Natural killer cell treated with Interleukin-12 subunit alpha and Interleukin-12 subunit beta and Interleukin-15 and Interleukin-18, amount 100 ng/mL, for 72 hours (primary cell): ENCODE results near the gene GOLGA6L10. TPM values are rescaled to one million over a fixed set of nuclear protein-coding genes. Genes with fewer than 3 reads are reported as not detected.
"Not testable (repeated sequence)": the region's sequence is repeated elsewhere in the genome, so short reads cannot be mapped to it uniquely, and the experiment has no call there.

Experiments
- ATAC-seq, 2 donors: fragments of 150-1000 bp; cut with Tn5 transposase in 1 of 2; sonication (Bioruptor Pico), chemical (Tn5 transposase) in 1 of 2; 2 replicates each; pipeline ENCODE4 v1.10.0; 2021
- DNase-seq: peaks from one replicate; pipeline ENCODE4 v3.0.0; 2022; ENCODE audit warnings: low spot score
- H3K27ac Mint-ChIP-seq, 2 donors: 1 replicate in 1 of 2; 2 replicates in 1 of 2; pipeline ENCODE4 v1.8.0; 2022; ENCODE audit warnings: mixed read lengths in 2 of 2, mild to moderate bottlenecking in 1 of 2, moderate library complexity in 1 of 2
- H3K27me3 Mint-ChIP-seq, 2 donors: 1 replicate in 1 of 2; 2 replicates in 1 of 2; pipeline ENCODE4 v1.8.0; 2022; ENCODE audit warnings: mixed read lengths in 2 of 2
- H3K36me3 Mint-ChIP-seq: one replicate; pipeline ENCODE4 v1.8.0; 2022; ENCODE audit warnings: mixed read lengths
- H3K4me1 Mint-ChIP-seq, 2 donors: 1 replicate in 1 of 2; 2 replicates in 1 of 2; pipeline ENCODE4 v1.8.0; 2022; ENCODE audit warnings: low read depth in 2 of 2, mixed read lengths in 2 of 2, mild to moderate bottlenecking in 1 of 2
- H3K4me3 Mint-ChIP-seq: one replicate; pipeline ENCODE4 v1.8.0; 2022; ENCODE audit warnings: mixed read lengths
- H3K9me3 Mint-ChIP-seq: 2 replicates; pipeline ENCODE4 v1.8.0; 2022; ENCODE audit warnings: mixed read lengths
- total RNA-seq, 2 donors: library from RNA; stranded (reverse); gene quantifications; one replicate each; pipeline ENCODE4 v1.2.3, GENCODE V29; 2022

Gene GOLGA6L10
- total RNA-seq, 2 donors from 2014 or later = 2.4 to 3.0 TPM

GRCh38 chr15:82364548-82364947, 15.3 kb upstream of the GOLGA6L10 start:
- H3K27ac Mint-ChIP-seq, H3K27me3 Mint-ChIP-seq, H3K36me3 Mint-ChIP-seq, H3K4me3 Mint-ChIP-seq, ATAC-seq, H3K4me1 Mint-ChIP-seq, DNase-seq, H3K9me3 Mint-ChIP-seq: not testable (repeated sequence)

- DNase-seq, H3K9me3 Mint-ChIP-seq, H3K4me1 Mint-ChIP-seq, H3K36me3 Mint-ChIP-seq, H3K4me3 Mint-ChIP-seq, H3K27ac Mint-ChIP-seq, H3K27me3 Mint-ChIP-seq: not testable (repeated sequence)
- peak in 1 of 2 donors; percentile 20 for ATAC-seq
Measured at GRCh38 chr15:82362790-82363189, 13.5 kb upstream of the GOLGA6L10 start.

GRCh38 chr15:82360618-82361017, 11.3 kb upstream of the GOLGA6L10 start:
- not testable (repeated sequence) for H3K27ac Mint-ChIP-seq, H3K27me3 Mint-ChIP-seq

GRCh38 chr15:82355055-82355454, 5.8 kb upstream of the GOLGA6L10 start:
- not testable (repeated sequence) for DNase-seq, ATAC-seq, H3K4me3 Mint-ChIP-seq, H3K4me1 Mint-ChIP-seq, H3K27ac Mint-ChIP-seq, H3K9me3 Mint-ChIP-seq, H3K36me3 Mint-ChIP-seq, H3K27me3 Mint-ChIP-seq

More at GRCh38 chr15:82360618-82361017, 11.3 kb upstream of the GOLGA6L10 start:
- not testable (repeated sequence) for DNase-seq, H3K36me3 Mint-ChIP-seq, ATAC-seq, H3K4me1 Mint-ChIP-seq, H3K4me3 Mint-ChIP-seq, H3K9me3 Mint-ChIP-seq

GRCh38 chr15:82354546-82354945, 5.3 kb upstream of the GOLGA6L10 start:
- not testable (repeated sequence) for H3K9me3 Mint-ChIP-seq, ATAC-seq, H3K27ac Mint-ChIP-seq, H3K36me3 Mint-ChIP-seq, H3K27me3 Mint-ChIP-seq, H3K4me1 Mint-ChIP-seq, H3K4me3 Mint-ChIP-seq
- peak; percentile 61 for DNase-seq

GRCh38 chr15:82347645-82348044, 1.6 kb downstream of the GOLGA6L10 start:
- not testable (repeated sequence) for DNase-seq, H3K27me3 Mint-ChIP-seq, H3K9me3 Mint-ChIP-seq, H3K4me1 Mint-ChIP-seq, H3K27ac Mint-ChIP-seq, H3K36me3 Mint-ChIP-seq, H3K4me3 Mint-ChIP-seq, ATAC-seq

GRCh38 chr15:82345176-82345575, 4.1 kb downstream of the GOLGA6L10 start:
- H3K27me3 Mint-ChIP-seq, ATAC-seq, H3K4me3 Mint-ChIP-seq, H3K36me3 Mint-ChIP-seq, H3K9me3 Mint-ChIP-seq, DNase-seq, H3K27ac Mint-ChIP-seq, H3K4me1 Mint-ChIP-seq: not testable (repeated sequence)

GRCh38 chr15:82344421-82344820, 4.9 kb downstream of the GOLGA6L10 start:
- not testable (repeated sequence) for H3K27ac Mint-ChIP-seq, H3K4me1 Mint-ChIP-seq, H3K36me3 Mint-ChIP-seq, DNase-seq, H3K27me3 Mint-ChIP-seq, H3K9me3 Mint-ChIP-seq, ATAC-seq, H3K4me3 Mint-ChIP-seq

GRCh38 chr15:82343851-82344250, 5.4 kb downstream of the GOLGA6L10 start:
- not testable (repeated sequence) for H3K36me3 Mint-ChIP-seq, ATAC-seq, H3K4me3 Mint-ChIP-seq, H3K27ac Mint-ChIP-seq, H3K4me1 Mint-ChIP-seq, H3K27me3 Mint-ChIP-seq, H3K9me3 Mint-ChIP-seq, DNase-seq

GRCh38 chr15:82342632-82343374, 6.5 kb downstream of the GOLGA6L10 start:
- DNase-seq, ATAC-seq: not testable (repeated sequence)

GRCh38 chr15:82338573-82338972, 10.7 kb downstream of the GOLGA6L10 start:
- not testable (repeated sequence) for H3K27ac Mint-ChIP-seq, H3K4me3 Mint-ChIP-seq, H3K4me1 Mint-ChIP-seq, H3K27me3 Mint-ChIP-seq, ATAC-seq, H3K36me3 Mint-ChIP-seq, H3K9me3 Mint-ChIP-seq
- DNase-seq = peak; percentile 40

More at GRCh38 chr15:82342632-82343374, 6.5 kb downstream of the GOLGA6L10 start:
- not testable (repeated sequence) for H3K9me3 Mint-ChIP-seq, H3K36me3 Mint-ChIP-seq, H3K27ac Mint-ChIP-seq, H3K4me1 Mint-ChIP-seq, H3K27me3 Mint-ChIP-seq, H3K4me3 Mint-ChIP-seq

GRCh38 chr15:82338053-82338452, 11.2 kb downstream of the GOLGA6L10 start:
- H3K27me3 Mint-ChIP-seq, H3K9me3 Mint-ChIP-seq, DNase-seq, H3K4me3 Mint-ChIP-seq, H3K4me1 Mint-ChIP-seq, H3K27ac Mint-ChIP-seq, ATAC-seq, H3K36me3 Mint-ChIP-seq: not testable (repeated sequence)

- H3K27me3 Mint-ChIP-seq, DNase-seq, H3K4me1 Mint-ChIP-seq, H3K9me3 Mint-ChIP-seq, H3K4me3 Mint-ChIP-seq, H3K36me3 Mint-ChIP-seq, H3K27ac Mint-ChIP-seq, ATAC-seq: not testable (repeated sequence)
Measured at GRCh38 chr15:82337051-82337450, 12.2 kb downstream of the GOLGA6L10 start.

- H3K9me3 Mint-ChIP-seq, DNase-seq, H3K4me1 Mint-ChIP-seq, H3K4me3 Mint-ChIP-seq, H3K36me3 Mint-ChIP-seq, H3K27me3 Mint-ChIP-seq: not testable (repeated sequence)
- peak; percentile 83 to 90 for ATAC-seq
- H3K27ac Mint-ChIP-seq = peak overlapping the region; percentile 21
Measured at GRCh38 chr15:82336180-82336647, 13.1 kb downstream of the GOLGA6L10 start.

GRCh38 chr15:82335006-82335405, 14.3 kb downstream of the GOLGA6L10 start:
- not testable (repeated sequence) for H3K9me3 Mint-ChIP-seq, H3K36me3 Mint-ChIP-seq, H3K27ac Mint-ChIP-seq, DNase-seq, ATAC-seq, H3K4me3 Mint-ChIP-seq, H3K27me3 Mint-ChIP-seq, H3K4me1 Mint-ChIP-seq
